ENCODE results near the gene TLR7.

Gene TLR7

DNA sequence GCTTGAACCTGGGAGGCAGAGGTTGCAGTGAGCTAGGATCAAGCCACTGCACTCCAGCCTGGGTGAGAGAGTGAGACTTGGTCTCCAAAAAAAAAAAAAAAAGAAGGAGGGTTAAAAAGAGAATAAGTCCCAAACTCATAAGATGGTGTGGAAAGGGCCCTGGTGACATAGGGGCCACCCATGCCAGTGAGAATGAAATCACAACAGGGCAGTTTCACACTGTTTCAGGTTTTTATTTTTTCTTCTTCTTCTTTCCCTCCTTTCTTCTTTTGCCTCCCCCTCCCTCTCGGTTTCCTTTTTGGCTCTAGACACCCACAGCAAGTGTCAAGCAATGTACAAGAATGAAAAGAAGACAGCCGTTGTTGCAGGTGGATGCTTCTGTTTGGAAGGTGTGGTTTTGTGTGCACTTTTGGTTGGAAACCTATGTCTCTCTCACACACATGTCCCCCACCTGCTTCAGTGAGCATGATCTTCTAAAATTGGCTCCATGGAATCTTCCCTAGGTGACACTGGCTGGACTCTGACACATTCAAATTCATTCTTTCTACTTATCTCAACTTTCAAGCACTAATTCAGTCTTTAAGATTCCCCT lies 25.1 kb downstream of the TLR7 start:
- DNase-seq: no peak

GRCh38 chrX:12892716-12893115 lies 25.8 kb downstream of the TLR7 start:
- DNase-seq: no peak

DNA sequence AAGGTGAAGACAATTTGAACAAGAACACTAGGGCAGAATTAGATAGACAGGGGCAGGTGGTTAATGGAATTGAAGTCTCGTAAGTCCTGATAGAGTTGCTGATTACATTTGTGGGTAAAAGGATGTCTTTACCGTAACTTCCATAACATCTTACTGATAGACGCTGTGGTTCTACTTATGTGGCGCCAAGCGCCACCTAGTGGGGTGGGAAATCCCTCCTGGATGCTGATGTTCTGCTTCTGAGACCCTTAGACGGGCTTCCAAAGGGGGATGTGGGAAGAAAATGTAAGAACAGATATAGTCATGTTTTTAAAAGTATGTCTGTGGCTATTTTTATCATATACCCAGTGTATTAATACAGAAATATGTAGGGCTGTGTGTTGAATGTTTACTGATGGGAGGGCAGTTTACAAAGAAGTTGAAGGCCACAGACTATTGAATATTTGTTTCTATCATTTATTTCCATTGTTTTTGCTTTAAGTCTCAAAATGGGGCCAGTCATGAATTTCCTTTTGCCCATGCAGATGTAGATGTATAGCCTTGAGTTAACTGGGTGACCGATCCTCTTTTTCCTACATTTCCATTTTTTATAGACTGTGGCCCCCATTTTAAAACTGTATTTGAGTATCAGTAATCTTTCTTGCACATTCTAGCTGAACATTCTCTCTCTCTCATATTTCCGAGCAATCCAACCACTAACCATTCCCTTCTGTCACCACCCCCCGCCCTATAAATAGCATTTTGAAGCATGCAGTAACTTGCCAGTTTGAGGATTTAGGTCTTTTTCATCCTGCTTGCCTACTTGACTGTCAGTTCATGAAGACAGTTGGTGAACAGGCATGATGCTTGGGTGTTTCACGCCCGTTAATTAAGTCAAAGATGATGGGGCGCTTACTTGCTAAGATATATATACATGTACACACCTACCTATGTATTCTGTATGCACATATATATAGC lies 27.5 kb downstream of the TLR7 start:
- peak; percentile 60 for DNase-seq

DNA sequence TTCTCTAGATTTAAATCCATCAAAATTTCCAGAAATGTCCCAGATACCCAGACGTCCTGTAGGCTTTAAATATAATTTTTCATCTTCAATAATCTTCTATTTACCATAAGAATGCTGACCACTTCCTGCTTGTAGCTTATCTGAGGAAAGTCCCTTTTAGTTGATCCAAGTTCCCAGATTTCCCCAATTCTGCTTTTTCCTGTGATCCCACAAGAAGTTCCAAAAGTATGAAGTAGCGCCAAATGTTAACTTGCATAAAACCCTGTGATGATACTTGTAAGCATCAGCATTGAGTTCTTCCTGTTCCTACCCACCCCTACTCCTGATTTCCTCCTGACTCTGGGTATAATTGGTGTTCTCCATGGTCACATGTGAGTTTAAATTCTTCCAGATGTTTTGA lies 29.0 kb downstream of the TLR7 start:
- DNase-seq: no peak

DNA sequence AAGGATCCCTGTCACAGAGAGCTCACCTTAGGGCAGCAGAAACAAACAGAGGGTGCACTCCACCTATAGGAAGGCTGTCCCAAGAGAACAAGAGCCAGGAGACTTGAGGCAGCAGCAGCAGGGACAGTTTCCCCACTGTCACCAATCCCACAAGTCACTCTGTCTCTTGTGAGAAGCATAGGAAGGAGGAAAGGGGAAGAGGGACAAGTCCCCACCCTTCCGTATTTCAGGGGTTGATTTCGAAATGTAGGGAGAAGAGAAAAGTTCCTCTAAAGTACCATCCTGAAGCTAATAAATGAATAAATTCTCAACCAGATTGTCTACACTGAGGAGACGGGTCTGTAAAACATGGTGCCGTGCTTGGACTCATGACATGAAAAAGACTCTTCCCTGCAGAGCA lies 30.1 kb downstream of the TLR7 start:
- no peak for DNase-seq

GRCh38 chrX:12898073-12898472 lies 31.2 kb downstream of the TLR7 start:
- no peak for DNase-seq

DNA sequence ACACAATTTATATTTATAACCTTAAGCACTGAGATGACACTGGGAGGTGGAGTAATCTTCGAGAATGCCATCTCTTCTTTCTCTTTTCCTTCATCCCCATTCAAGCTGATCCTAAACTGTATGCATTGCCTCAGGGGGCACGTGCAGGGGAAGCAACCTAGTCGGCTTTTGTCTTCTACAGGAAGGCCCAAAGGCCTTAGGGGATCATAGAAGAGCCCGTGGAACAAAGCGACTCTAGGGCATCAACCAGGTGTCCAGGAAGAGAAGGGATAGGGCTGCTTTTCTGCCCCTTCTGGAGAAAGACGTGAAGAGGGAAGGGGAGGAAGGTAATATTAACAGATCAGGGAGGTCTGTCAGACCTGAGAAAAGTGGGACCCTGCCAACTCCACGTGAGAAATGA lies 32.6 kb downstream of the TLR7 start:
- no peak for DNase-seq

- DNase-seq: peak; percentile 68
Measured at GRCh38 chrX:12901486-12901885, 34.6 kb downstream of the TLR7 start.

- DNase-seq: no peak
Measured at GRCh38 chrX:12903646-12904045, 36.8 kb downstream of the TLR7 start.

GRCh38 chrX:12906046-12906761 lies 39.3 kb downstream of the TLR7 start, which contains the start of gene TLR8:
TSS of gene TLR8 (plus strand) at chrX:12906620. CDS start at chrX:12906707, 87 bp downstream.
- no peak for DNase-seq

DNA sequence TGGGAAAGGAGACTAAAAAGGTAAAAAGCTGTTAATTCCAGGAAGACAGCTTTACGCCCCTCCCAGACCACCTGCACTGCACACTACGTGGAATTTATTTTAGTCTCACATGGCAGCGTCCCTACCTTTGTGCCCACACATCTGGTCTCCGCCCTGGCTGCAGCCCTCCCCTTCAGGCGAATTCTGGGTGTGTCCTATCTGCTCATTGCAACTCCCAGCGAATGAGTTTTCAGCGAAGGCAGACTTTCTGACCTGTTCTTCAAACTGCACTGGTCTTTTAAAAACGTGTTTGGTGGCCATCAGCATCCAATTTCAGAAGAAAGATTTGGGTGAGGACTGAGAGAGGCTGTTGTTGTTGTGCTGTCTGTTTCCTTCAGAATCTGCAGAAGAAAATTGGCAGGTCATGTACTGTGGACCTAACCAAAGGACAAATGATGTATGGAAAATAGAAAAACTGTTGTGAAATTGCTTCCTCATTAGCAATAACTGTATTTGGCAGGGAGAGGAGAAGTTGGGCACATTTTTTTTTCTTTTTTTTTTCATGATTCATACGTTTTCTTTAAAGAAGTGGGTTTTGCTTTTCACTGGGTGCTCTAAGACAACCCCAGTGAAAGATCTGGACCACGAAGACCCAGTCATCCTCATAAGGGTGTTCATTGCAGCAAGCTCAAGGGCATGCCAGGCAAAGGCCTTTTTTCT lies 43.7 kb downstream of the TLR7 start:
- DNase-seq: peak; percentile 8

DNA sequence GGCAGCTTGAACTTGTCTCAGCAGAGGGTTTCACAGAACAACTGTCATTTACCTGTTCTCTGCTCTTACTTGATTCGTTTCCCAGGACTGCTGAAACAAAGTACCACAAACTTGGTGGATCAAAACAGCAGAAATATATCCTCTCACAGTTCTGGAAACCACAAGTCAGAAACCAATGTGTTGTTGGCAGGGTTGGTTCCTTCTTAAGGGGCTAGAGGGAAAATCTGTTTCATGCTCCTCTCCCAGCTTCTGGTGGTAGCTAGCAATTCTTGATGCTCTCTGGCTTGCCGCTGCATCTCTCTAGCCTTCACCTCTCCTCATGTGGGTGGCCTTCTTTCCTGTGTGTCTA lies 44.2 kb downstream of the TLR7 start:
- DNase-seq: no peak

- DNase-seq: no peak
Measured at GRCh38 chrX:12912791-12913482, 46.1 kb downstream of the TLR7 start.

- no peak for DNase-seq
Measured at GRCh38 chrX:12917753-12918152, 50.9 kb downstream of the TLR7 start.

- no peak for DNase-seq
Measured at GRCh38 chrX:12919051-12919450, 52.2 kb downstream of the TLR7 start.

DNA sequence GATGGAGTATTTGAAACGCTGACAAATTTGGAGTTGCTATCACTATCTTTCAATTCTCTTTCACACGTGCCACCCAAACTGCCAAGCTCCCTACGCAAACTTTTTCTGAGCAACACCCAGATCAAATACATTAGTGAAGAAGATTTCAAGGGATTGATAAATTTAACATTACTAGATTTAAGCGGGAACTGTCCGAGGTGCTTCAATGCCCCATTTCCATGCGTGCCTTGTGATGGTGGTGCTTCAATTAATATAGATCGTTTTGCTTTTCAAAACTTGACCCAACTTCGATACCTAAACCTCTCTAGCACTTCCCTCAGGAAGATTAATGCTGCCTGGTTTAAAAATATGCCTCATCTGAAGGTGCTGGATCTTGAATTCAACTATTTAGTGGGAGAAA lies 52.7 kb downstream of the TLR7 start:
- DNase-seq: no peak

- no peak for DNase-seq
Measured at GRCh38 chrX:12920990-12921389, 54.1 kb downstream of the TLR7 start.

- no peak for DNase-seq
Measured at GRCh38 chrX:12921886-12922598, 55.2 kb downstream of the TLR7 start.

- no peak for DNase-seq
Measured at GRCh38 chrX:12922599-12922919, 55.7 kb downstream of the TLR7 start.

- DNase-seq: no peak
Measured at GRCh38 chrX:12929701-12930100, 62.8 kb downstream of the TLR7 start.

DNA sequence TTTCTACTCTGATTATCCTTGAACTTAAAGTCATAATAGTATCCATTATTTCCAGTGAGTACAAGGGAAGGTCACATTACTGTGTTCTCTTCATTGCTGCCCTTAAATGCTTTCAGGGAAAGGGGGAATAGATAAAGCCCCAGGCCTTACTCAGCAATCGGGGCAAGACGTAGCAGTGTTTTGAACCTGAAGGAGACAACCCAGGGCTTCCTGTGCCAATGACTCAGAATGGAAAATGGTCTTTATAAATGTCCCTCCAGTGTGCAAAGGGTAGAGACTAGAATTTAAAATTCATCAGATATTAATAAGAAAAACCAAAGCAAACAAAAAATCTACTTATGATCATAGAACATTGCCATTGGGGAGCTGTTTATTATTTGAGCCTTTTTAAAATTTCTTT lies 63.3 kb downstream of the TLR7 start:
- no peak for DNase-seq

DNA sequence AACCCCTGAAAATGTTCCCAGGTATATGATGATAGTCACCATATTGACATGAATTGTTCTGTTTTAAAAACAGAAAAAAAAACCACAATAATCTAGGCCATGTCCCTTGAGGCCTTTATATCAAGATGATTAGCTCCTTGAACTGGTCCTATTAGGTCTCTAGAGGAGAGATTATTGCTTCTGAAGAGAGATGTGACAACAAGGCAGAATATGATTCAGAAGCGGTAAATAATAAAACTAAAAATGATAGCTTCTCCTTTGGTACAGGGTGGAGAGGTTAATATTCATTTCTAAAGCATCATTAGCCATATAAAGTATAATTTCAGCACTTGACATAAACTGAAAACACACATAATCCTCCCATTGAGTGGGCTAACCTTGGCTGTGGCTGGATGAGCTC lies 65.4 kb downstream of the TLR7 start:
- DNase-seq: no peak

All from hematopoietic multipotent progenitor cell treated with erythropoietin and hydrocortisone succinate and interleukin-3 and kit ligand, for 6 days (in vitro differentiated cells).